ENCODE measurements around the gene CAPZA1. TPM values are rescaled to one million over a fixed set of nuclear protein-coding genes. Genes with fewer than 3 reads are reported as not detected.

The CAPZA1 gene
- total RNA-seq, 1 donor from 2014 or later = 129 TPM

- Mint-ChIP-seq H3K27ac (ENCODE audit: unreplicated experiment) (no peak overlapping the region), H3K36me3 (ENCODE audit: unreplicated experiment) (peaks cover 19% of the 10 kb centered on the region), H3K4me1 (ENCODE audit: unreplicated experiment) (peaks cover 5% of the 10 kb centered on the region), H3K27me3 (ENCODE audit: unreplicated experiment) (no peaks in the 10 kb centered on the region), H3K9me3 (ENCODE audit: unreplicated experiment) (no peaks in the 10 kb centered on the region), H3K4me3 (ENCODE audit: unreplicated experiment) (no peak overlapping the region)
- no peak for DNase-seq (ENCODE audit: extremely low spot score, unreplicated experiment)
- no peak for TF ChIP-seq CTCF (IDR thresholded peaks at IDR 0.05)
Measured at GRCh38 chr1:112685913-112686312, 66.3 kb downstream of the CAPZA1 start.

GRCh38 chr1:112686417-112686816, 66.8 kb downstream of the CAPZA1 start:
- Mint-ChIP-seq H3K4me1 (ENCODE audit: unreplicated experiment) (peaks cover 5% of the 10 kb centered on the region), H3K9me3 (ENCODE audit: unreplicated experiment) (no peaks in the 10 kb centered on the region), H3K27ac (ENCODE audit: unreplicated experiment) (no peak overlapping the region), H3K36me3 (ENCODE audit: unreplicated experiment) (peaks cover 19% of the 10 kb centered on the region), H3K27me3 (ENCODE audit: unreplicated experiment) (no peaks in the 10 kb centered on the region), H3K4me3 (ENCODE audit: unreplicated experiment) (no peak overlapping the region)
- DNase-seq (ENCODE audit: extremely low spot score, unreplicated experiment) = no peak
- no peak for TF ChIP-seq CTCF (IDR thresholded peaks at IDR 0.05)

GRCh38 chr1:112686835-112687234, 67.2 kb downstream of the CAPZA1 start:
- no peak for DNase-seq (ENCODE audit: extremely low spot score, unreplicated experiment)
- Mint-ChIP-seq H3K4me3 (ENCODE audit: unreplicated experiment) (no peak overlapping the region), H3K27ac (ENCODE audit: unreplicated experiment) (no peak overlapping the region), H3K9me3 (ENCODE audit: unreplicated experiment) (no peaks in the 10 kb centered on the region), H3K27me3 (ENCODE audit: unreplicated experiment) (no peaks in the 10 kb centered on the region), H3K36me3 (ENCODE audit: unreplicated experiment) (peaks cover 22% of the 10 kb centered on the region), H3K4me1 (ENCODE audit: unreplicated experiment) (peaks cover 5% of the 10 kb centered on the region)
- TF ChIP-seq CTCF (IDR thresholded peaks at IDR 0.05) = no peak

GRCh38 chr1:112687361-112687760, 67.7 kb downstream of the CAPZA1 start:
- H3K4me3 Mint-ChIP-seq (ENCODE audit: unreplicated experiment) = no peak overlapping the region
- H3K27me3 Mint-ChIP-seq (ENCODE audit: unreplicated experiment) = no peaks in the 10 kb centered on the region
- TF ChIP-seq CTCF (IDR thresholded peaks at IDR 0.05) = no peak
- DNase-seq (ENCODE audit: extremely low spot score, unreplicated experiment) = no peak
- peaks cover 27% of the 10 kb centered on the region for H3K36me3 Mint-ChIP-seq (ENCODE audit: unreplicated experiment)
- peaks cover 5% of the 10 kb centered on the region for H3K4me1 Mint-ChIP-seq (ENCODE audit: unreplicated experiment)
- no peak overlapping the region for H3K27ac Mint-ChIP-seq (ENCODE audit: unreplicated experiment)
- no peaks in the 10 kb centered on the region for H3K9me3 Mint-ChIP-seq (ENCODE audit: unreplicated experiment)

- Mint-ChIP-seq H3K36me3 (ENCODE audit: unreplicated experiment) (peaks cover 29% of the 10 kb centered on the region), H3K27me3 (ENCODE audit: unreplicated experiment) (no peaks in the 10 kb centered on the region), H3K4me3 (ENCODE audit: unreplicated experiment) (no peak overlapping the region), H3K4me1 (ENCODE audit: unreplicated experiment) (peaks cover 5% of the 10 kb centered on the region), H3K27ac (ENCODE audit: unreplicated experiment) (no peak overlapping the region), H3K9me3 (ENCODE audit: unreplicated experiment) (no peaks in the 10 kb centered on the region)
- no peak for DNase-seq (ENCODE audit: extremely low spot score, unreplicated experiment)
- no peak for TF ChIP-seq CTCF (IDR thresholded peaks at IDR 0.05)
Measured at GRCh38 chr1:112687785-112688496, 68.3 kb downstream of the CAPZA1 start.
